PC-9 (cell line): ENCODE results near the gene NHLRC1. TPM values are rescaled to one million over a fixed set of nuclear protein-coding genes. Genes with fewer than 3 reads are reported as not detected.

Experiments
- BruUV-seq: library from RNA; stranded (reverse); fragments of 400-500 nt; replicated peaks from 2 replicates; lab custom pipeline; 2021; lab: Mats Ljungman, UMichigan
- CTCF ChIA-PET: fragments of 300-600 bp; sonication (Branson Sonifier 250); formaldehyde crosslinking; loops from one replicate; lab custom pipeline; 2022; ENCODE audit warnings: antibody characterized with exemption; lab: Charles Lee
- POLR2A ChIA-PET: fragments of 300-600 bp; sonication (Branson Sonifier 250); formaldehyde crosslinking; loops from one replicate; lab custom pipeline; 2022; ENCODE audit warnings: antibody characterized with exemption; ENCODE audit not compliant: unreplicated experiment; lab: Charles Lee
- DNase-seq, 2 experiments: peaks; one replicate each; pipeline versions ENCODE4 v3.0.0 to v3.0.0-alpha.2; 2015 to 2022; ENCODE audit warnings: mixed read lengths in 1 of 2
- H2AFZ ChIP-seq: fragments of 200-600 bp; sonication (generic); 2 replicates; pipeline ENCODE4 v1.8.1; 2017; ENCODE audit warnings: antibody characterized with exemption
- H3F3A ChIP-seq: fragments of 200-600 bp; sonication (generic); 2 replicates; pipeline ENCODE4 v1.8.1; 2017; ENCODE audit warnings: antibody characterized with exemption, mild to moderate bottlenecking, low read depth; ENCODE audit not compliant: insufficient read depth
- H3K27ac ChIP-seq: fragments of 200-600 bp; sonication (generic); 2 replicates; pipeline ENCODE4 v1.6.1; 2016; ENCODE audit warnings: mixed run types
- H3K27me3 ChIP-seq: fragments of 200-600 bp; sonication (generic); 2 replicates; pipeline ENCODE4 v1.6.1; 2016; ENCODE audit warnings: low read depth, mixed run types; ENCODE audit not compliant: insufficient read depth
- H3K36me3 ChIP-seq: fragments of 200-600 bp; sonication (generic); 2 replicates; pipeline ENCODE4 v1.6.1; 2016; ENCODE audit warnings: low read depth, mixed run types
- H3K4me1 ChIP-seq: fragments of 200-600 bp; sonication (generic); replicated peaks from 2 replicates; pipeline ENCODE4 v1.6.1; 2016; ENCODE audit warnings: mixed run types; ENCODE audit not compliant: insufficient read depth
- H3K4me2 ChIP-seq: fragments of 200-600 bp; sonication (generic); 2 replicates; pipeline ENCODE4 v1.6.1; 2017; ENCODE audit warnings: mixed run types
- H3K4me3 ChIP-seq: fragments of 200-600 bp; sonication (generic); 2 replicates; pipeline ENCODE4 v1.6.1; 2016; ENCODE audit warnings: mixed run types
- H3K79me2 ChIP-seq: fragments of 200-600 bp; sonication (generic); 2 replicates; pipeline ENCODE4 v1.6.1; 2017; ENCODE audit warnings: low read depth, mixed run types
- H3K9me2 ChIP-seq: fragments of 200-600 bp; sonication (generic); 2 replicates; pipeline ENCODE4 v1.8.1; 2017; ENCODE audit warnings: mild to moderate bottlenecking; ENCODE audit not compliant: insufficient read depth
- H3K9me3 ChIP-seq: fragments of 200-600 bp; sonication (generic); 2 replicates; pipeline ENCODE4 v1.8.1; 2016; ENCODE audit warnings: low read depth; ENCODE audit not compliant: insufficient read depth
- H4K20me1 ChIP-seq: fragments of 200-600 bp; sonication (generic); 2 replicates; pipeline ENCODE4 v1.8.1; 2017; ENCODE audit not compliant: insufficient read depth
- EZH2 ChIP-seq: fragments of 200-600 bp; sonication (generic); IDR thresholded peaks from 2 replicates; pipeline ENCODE4 v1.8.0; 2017; ENCODE audit warnings: antibody characterized with exemption, low read depth
- intact Hi-C: fragments of 100-400 bp; cut with micrococcal nuclease; formaldehyde crosslinking; loops from one replicate; pipeline ENCODE4 v1.10.0; 2022; ENCODE audit not compliant: unreplicated experiment
- total RNA-seq: library from RNA; stranded (reverse); gene quantifications from 2 replicates; pipeline ENCODE4 v1.2.3, GENCODE V29; 2021
- TF ChIP-seq, protein P1 (sequence below): fragments of 200-600 bp; sonication (generic); conservative IDR thresholded peaks from 2 replicates; pipeline ENCODE4 v1.6.1; 2017; ENCODE audit warnings: mixed run types, antibody characterized with exemption, mild to moderate bottlenecking, moderate library complexity

The NHLRC1 gene
- total RNA-seq, 1 experiment from 2014 or later: 1.0 TPM

DNA sequence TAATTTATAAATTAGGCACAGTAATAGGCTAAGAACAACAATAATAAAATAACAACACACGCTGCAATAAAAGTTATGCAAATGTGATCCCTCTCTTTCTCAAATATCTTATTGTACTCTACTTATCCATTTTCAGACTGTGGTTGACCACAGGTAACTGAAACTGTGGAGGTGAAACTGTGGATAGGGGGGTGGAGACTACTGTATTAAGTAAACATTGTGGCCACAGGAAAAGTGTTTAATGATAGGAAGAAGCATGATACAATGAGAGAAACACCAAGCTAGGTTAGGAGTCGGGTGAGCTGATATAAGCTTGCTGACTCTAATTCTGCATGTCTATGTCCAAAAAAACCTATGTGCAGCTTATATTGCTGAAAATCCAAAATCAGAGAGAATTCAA is 23.0 kb downstream of the NHLRC1 start:
- ChIA-PET CTCF (interaction anchor here (0.7 to 1.6 kb wide), 4 partner anchors 23 to 243 kb away, joined by 3 to 6 read pairs (median 3); partner anchors contain the start of gene NHLRC1), POLR2A (interaction anchor here (0.6 kb wide), 1 partner anchor 103 kb away, joined by 4 read pairs; no protein-coding TSS in a partner anchor)
- no peak overlapping the region for H3K4me2 ChIP-seq
- H2AFZ ChIP-seq: no peak overlapping the region
- TF ChIP-seq EZH2: no peak
- TF ChIP-seq, protein P1, sequence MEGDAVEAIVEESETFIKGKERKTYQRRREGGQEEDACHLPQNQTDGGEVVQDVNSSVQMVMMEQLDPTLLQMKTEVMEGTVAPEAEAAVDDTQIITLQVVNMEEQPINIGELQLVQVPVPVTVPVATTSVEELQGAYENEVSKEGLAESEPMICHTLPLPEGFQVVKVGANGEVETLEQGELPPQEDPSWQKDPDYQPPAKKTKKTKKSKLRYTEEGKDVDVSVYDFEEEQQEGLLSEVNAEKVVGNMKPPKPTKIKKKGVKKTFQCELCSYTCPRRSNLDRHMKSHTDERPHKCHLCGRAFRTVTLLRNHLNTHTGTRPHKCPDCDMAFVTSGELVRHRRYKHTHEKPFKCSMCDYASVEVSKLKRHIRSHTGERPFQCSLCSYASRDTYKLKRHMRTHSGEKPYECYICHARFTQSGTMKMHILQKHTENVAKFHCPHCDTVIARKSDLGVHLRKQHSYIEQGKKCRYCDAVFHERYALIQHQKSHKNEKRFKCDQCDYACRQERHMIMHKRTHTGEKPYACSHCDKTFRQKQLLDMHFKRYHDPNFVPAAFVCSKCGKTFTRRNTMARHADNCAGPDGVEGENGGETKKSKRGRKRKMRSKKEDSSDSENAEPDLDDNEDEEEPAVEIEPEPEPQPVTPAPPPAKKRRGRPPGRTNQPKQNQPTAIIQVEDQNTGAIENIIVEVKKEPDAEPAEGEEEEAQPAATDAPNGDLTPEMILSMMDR: no peak
- H3K4me3 ChIP-seq: no peak overlapping the region
- no peaks in the 10 kb centered on the region for H3K79me2 ChIP-seq
- no peaks in the 10 kb centered on the region for H3K9me3 ChIP-seq
- peaks cover 5% of the 10 kb centered on the region; the same call in 1 of the 2 replicates for H3K4me1 ChIP-seq
- no TSS peak for BruUV-seq
- H3K27ac ChIP-seq: no peak overlapping the region
- H3K36me3 ChIP-seq: no peaks in the 10 kb centered on the region
- intact Hi-C loops: no loop called here
- peak in 1 of 2 experiments; percentile 8 for DNase-seq
- no peaks in the 10 kb centered on the region for H3K9me2 ChIP-seq
- H3F3A ChIP-seq: no peaks in the 10 kb centered on the region
- no peaks in the 10 kb centered on the region for H4K20me1 ChIP-seq
- H3K27me3 ChIP-seq: no peaks in the 10 kb centered on the region

DNA sequence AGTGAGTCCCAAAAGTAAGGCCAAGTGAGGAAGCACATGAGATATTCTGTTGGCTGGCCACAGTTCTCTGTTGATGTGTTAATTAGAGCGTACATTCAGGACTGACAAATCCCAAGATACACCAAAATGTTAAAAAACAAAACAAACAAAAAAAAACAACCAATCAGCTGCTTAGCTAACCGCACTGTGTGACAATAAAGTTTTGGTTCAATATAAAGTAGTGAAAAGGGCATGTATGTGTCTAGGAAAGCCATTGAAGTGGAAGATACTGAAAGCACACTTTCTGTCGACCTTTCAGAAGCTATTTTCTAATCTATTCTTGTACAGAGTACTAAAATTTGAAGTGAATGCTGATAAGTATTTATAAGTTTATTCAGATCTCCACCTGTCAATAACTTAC is 26.1 kb downstream of the NHLRC1 start:
- H3K79me2 ChIP-seq: no peaks in the 10 kb centered on the region
- ChIA-PET CTCF (no interaction called here), POLR2A (no interaction called here)
- BruUV-seq: no TSS peak
- TF ChIP-seq EZH2: no peak
- TF ChIP-seq, protein P1: no peak
- no peak overlapping the region for H3K4me2 ChIP-seq
- no peaks in the 10 kb centered on the region for H4K20me1 ChIP-seq
- H3K27me3 ChIP-seq: no peaks in the 10 kb centered on the region
- intact Hi-C loops: no loop called here
- no peaks in the 10 kb centered on the region for H3K9me2 ChIP-seq
- DNase-seq: no peak
- H3K9me3 ChIP-seq: no peaks in the 10 kb centered on the region
- no peaks in the 10 kb centered on the region for H3F3A ChIP-seq
- H3K27ac ChIP-seq: no peak overlapping the region
- no peak overlapping the region for H3K4me3 ChIP-seq
- no peak overlapping the region for H2AFZ ChIP-seq
- H3K36me3 ChIP-seq: no peaks in the 10 kb centered on the region
- peaks cover 5% of the 10 kb centered on the region; the same call in 1 of the 2 replicates for H3K4me1 ChIP-seq

DNA sequence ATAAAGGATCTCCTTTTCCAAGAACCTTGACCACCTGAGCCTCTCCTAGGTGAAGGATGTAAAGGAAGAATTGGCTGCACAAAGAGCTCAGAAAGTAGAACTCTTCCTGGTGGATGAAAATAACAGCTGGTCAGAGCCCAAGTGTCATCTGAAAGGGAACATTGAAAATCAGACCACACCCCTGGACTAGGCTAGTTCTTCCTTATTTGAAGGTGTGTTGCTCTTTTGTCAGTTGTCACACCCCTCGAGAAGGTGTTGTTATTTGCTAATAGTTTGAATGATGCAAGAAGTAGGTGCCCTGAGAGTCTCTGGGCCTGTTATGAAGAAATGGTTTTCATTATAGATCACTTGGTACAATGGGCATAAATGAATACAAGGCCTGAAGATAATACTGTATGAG is 31.1 kb downstream of the NHLRC1 start:
- ChIA-PET CTCF (interaction anchor here (0.6 kb wide), 1 partner anchor 67 kb away, joined by 3 read pairs; no protein-coding TSS in a partner anchor), POLR2A (interaction anchor here (0.6 kb wide), 1 partner anchor 203 kb away, joined by 5 read pairs; no protein-coding TSS in a partner anchor)
- BruUV-seq: no TSS peak
- no peak for TF ChIP-seq EZH2
- TF ChIP-seq, protein P1: no peak
- no peak overlapping the region for H3K27ac ChIP-seq
- no peak for DNase-seq
- no peaks in the 10 kb centered on the region for H4K20me1 ChIP-seq
- no peaks in the 10 kb centered on the region for H3K79me2 ChIP-seq
- no peaks in the 10 kb centered on the region for H3F3A ChIP-seq
- intact Hi-C loops: no loop called here
- H2AFZ ChIP-seq: no peak overlapping the region
- no peaks in the 10 kb centered on the region for H3K36me3 ChIP-seq
- no peak overlapping the region for H3K4me2 ChIP-seq
- H3K4me1 ChIP-seq: no peaks in the 10 kb centered on the region
- no peaks in the 10 kb centered on the region for H3K9me2 ChIP-seq
- no peaks in the 10 kb centered on the region for H3K27me3 ChIP-seq
- H3K4me3 ChIP-seq: no peak overlapping the region
- H3K9me3 ChIP-seq: peaks cover 4% of the 10 kb centered on the region; the same call in 1 of the 2 replicates
